ENCODE results near the gene PDE8B.

DNA sequence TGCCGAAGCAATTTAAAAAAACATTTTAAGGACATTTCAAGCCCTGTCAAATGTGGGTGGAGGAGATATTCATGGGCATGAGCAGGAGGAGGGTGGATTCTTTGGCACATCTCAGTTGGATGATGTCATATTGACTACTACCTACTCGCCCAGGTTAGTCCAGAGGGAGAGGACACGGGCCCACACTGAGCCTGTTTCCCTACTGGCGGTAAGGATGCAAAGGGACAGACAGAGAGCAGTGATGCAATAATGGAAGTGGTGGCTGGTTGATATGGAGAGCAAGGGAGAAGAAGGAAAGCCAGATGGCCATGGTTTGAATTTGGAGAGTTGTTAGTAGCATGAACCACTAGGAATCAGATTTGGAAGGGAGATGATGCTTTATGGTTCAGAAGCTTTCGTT is 34.1 kb upstream of the PDE8B start:
- TF ChIP-seq, protein P1, sequence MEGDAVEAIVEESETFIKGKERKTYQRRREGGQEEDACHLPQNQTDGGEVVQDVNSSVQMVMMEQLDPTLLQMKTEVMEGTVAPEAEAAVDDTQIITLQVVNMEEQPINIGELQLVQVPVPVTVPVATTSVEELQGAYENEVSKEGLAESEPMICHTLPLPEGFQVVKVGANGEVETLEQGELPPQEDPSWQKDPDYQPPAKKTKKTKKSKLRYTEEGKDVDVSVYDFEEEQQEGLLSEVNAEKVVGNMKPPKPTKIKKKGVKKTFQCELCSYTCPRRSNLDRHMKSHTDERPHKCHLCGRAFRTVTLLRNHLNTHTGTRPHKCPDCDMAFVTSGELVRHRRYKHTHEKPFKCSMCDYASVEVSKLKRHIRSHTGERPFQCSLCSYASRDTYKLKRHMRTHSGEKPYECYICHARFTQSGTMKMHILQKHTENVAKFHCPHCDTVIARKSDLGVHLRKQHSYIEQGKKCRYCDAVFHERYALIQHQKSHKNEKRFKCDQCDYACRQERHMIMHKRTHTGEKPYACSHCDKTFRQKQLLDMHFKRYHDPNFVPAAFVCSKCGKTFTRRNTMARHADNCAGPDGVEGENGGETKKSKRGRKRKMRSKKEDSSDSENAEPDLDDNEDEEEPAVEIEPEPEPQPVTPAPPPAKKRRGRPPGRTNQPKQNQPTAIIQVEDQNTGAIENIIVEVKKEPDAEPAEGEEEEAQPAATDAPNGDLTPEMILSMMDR (IDR thresholded peaks at IDR 0.05), result no peak
- no peak for TF ChIP-seq EP300 (IDR thresholded peaks at IDR 0.05)

Data from ovary (tissue), 3 donors.